Measurements from ENCODE around the gene ASXL1.
A peak's percentile ranks its signal among the peaks of the same experiment; 100 is the strongest.

The ASXL1 gene

DNA sequence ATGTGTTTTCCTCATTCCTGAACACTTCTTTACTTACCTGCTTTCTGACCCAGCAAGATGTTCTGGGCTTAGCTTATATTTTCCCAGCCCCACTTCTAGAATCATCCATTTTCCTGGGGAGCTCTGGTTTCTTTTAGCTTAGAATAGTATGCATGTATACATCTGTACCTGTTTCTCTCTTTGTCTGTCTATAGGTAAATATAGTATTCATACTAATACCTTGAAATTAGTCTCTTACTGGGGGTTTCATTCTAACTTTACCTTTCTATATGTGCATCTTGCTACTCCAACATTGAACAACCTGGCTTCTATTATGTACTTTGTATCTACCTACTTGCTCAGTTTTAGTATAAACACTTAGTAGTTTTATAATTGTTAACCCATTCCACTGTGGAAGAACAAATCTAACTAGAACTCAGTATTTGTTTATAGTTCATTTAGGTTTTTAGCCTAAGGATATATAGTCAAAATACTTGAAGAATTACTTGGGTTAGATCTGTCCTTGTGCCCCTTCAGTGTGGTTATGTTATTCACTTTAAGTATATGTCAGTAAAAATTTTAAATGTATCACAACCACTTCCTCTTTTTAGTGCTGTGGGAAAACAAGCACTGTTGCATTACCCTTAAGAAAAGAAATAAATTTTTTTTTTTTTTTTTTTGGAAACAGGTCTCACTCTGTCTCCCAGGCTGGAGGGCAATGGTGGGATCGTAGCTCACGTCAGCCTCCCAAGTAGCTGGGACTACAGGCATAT, 54.0 kb downstream of the ASXL1 start:
- Histone ChIP-seq H3K27me3 (replicated peaks; ENCODE audit: control insufficient read depth, insufficient read depth, low read length) (no peaks in the 10 kb centered on the region), H3K4me3 (replicated peaks; ENCODE audit: low read depth, low read length) (no peak overlapping the region), H3K36me3 (ENCODE audit: control insufficient read depth, insufficient read depth, low read length) (no peaks in the 10 kb centered on the region; the same call in none of the 2 replicates)
- TF ChIP-seq, protein P1, sequence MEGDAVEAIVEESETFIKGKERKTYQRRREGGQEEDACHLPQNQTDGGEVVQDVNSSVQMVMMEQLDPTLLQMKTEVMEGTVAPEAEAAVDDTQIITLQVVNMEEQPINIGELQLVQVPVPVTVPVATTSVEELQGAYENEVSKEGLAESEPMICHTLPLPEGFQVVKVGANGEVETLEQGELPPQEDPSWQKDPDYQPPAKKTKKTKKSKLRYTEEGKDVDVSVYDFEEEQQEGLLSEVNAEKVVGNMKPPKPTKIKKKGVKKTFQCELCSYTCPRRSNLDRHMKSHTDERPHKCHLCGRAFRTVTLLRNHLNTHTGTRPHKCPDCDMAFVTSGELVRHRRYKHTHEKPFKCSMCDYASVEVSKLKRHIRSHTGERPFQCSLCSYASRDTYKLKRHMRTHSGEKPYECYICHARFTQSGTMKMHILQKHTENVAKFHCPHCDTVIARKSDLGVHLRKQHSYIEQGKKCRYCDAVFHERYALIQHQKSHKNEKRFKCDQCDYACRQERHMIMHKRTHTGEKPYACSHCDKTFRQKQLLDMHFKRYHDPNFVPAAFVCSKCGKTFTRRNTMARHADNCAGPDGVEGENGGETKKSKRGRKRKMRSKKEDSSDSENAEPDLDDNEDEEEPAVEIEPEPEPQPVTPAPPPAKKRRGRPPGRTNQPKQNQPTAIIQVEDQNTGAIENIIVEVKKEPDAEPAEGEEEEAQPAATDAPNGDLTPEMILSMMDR (IDR thresholded peaks at IDR 0.05; ENCODE audit: insufficient read depth, low read length, poor library complexity, severe bottlenecking) = no peak
- DNase-seq (ENCODE audit: extremely low read depth, insufficient read length) = peak; percentile 17

DNA sequence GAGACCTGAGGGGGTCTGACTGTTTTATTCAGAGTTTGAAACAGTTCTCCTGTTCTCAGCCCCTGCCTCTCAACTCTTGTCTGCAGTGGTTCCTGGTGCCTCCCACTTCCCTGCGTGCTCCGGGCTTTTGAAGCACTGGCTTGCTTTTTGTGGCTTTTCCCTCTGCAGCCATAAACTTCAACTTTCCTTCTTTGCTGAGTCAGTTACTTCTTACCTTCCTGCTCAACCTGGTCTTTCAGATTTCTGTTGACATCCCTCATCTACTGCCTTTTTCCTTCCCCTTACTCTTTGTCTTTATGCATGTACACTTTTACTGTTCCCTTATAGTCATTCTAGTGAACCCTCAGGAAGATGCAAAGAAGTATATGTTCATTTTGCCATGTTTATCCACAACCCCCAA, 57.4 kb downstream of the ASXL1 start:
- H3K36me3 ChIP-seq (ENCODE audit: control insufficient read depth, insufficient read depth, low read length) = no peaks in the 10 kb centered on the region; the same call in 1 of the 2 replicates
- DNase-seq (ENCODE audit: extremely low read depth, insufficient read length) = no peak
- TF ChIP-seq, protein P1 (IDR thresholded peaks at IDR 0.05; ENCODE audit: insufficient read depth, low read length, poor library complexity, severe bottlenecking) = no peak
- H3K4me3 ChIP-seq (replicated peaks; ENCODE audit: low read depth, low read length) = no peak overlapping the region
- H3K27me3 ChIP-seq (replicated peaks; ENCODE audit: control insufficient read depth, insufficient read depth, low read length) = no peaks in the 10 kb centered on the region

DNA sequence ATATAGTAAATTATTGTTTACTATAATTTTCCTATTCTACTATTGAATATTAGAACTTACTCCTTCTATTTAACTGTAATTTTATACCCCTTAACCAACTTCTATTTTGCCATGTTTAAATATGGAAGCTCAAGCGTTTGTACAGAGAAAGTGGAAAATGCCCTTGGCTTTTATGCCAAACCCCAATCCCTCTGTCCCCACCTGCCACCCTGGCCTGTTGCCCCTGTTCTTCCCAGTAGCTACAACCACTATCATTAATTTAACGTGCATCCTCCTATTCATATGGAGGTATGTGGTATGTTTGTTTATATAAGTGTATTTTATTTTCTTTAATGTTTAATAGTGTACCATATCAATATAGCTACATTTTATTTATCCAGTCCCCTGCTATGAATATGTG, 58.1 kb downstream of the ASXL1 start:
- DNase-seq (ENCODE audit: extremely low read depth, insufficient read length) = no peak
- TF ChIP-seq, protein P1 (IDR thresholded peaks at IDR 0.05; ENCODE audit: insufficient read depth, low read length, poor library complexity, severe bottlenecking) = no peak
- Histone ChIP-seq H3K36me3 (ENCODE audit: control insufficient read depth, insufficient read depth, low read length) (no peaks in the 10 kb centered on the region; the same call in 1 of the 2 replicates), H3K4me3 (replicated peaks; ENCODE audit: low read depth, low read length) (no peak overlapping the region), H3K27me3 (replicated peaks; ENCODE audit: control insufficient read depth, insufficient read depth, low read length) (no peaks in the 10 kb centered on the region)

DNA sequence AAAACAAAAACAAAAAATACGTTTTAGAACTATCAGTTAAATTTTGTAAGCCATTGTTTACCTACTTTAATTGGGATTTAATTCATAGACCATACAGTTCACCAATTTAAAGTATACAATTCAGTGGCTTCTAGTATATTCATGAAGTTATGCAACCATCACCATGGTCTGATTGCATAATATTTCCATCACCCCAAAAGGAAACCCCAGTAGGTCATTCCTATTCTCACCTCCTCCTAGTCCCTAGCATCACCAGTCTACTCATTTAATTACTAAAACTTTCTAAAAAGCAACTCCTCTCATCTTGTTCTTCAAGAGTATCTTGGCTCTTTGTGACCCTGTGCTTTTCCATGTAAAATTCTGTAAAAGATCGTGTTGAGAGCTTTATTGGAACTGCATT, 60.2 kb downstream of the ASXL1 start:
- H3K4me3 ChIP-seq (replicated peaks; ENCODE audit: low read depth, low read length) = no peak overlapping the region
- no peaks in the 10 kb centered on the region; the same call in 1 of the 2 replicates for H3K36me3 ChIP-seq (ENCODE audit: control insufficient read depth, insufficient read depth, low read length)
- no peak for DNase-seq (ENCODE audit: extremely low read depth, insufficient read length)
- no peaks in the 10 kb centered on the region for H3K27me3 ChIP-seq (replicated peaks; ENCODE audit: control insufficient read depth, insufficient read depth, low read length)
- TF ChIP-seq, protein P1 (IDR thresholded peaks at IDR 0.05; ENCODE audit: insufficient read depth, low read length, poor library complexity, severe bottlenecking) = no peak

DNA sequence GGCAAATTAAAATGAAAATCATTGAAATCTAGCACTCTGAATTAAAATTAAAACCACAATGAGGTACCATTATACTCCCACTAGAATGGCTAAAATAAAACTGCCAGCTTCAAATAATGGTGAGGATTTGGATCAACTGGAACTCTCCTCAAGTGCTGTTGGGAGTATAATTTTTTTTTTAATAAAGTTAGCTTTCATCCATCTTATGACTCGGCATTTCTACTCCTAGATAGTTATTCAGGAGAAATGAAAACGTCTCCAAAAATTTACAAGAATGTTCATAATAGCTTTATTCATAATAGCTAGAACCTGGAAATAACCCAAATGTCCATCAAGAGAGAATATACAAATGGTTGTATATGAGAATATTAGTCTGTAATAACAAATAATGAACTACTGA, 63.2 kb downstream of the ASXL1 start:
- no peak for DNase-seq (ENCODE audit: extremely low read depth, insufficient read length)
- TF ChIP-seq, protein P1 (IDR thresholded peaks at IDR 0.05; ENCODE audit: insufficient read depth, low read length, poor library complexity, severe bottlenecking) = no peak
- Histone ChIP-seq H3K4me3 (replicated peaks; ENCODE audit: low read depth, low read length) (no peak overlapping the region), H3K36me3 (ENCODE audit: control insufficient read depth, insufficient read depth, low read length) (no peaks in the 10 kb centered on the region; the same call in 1 of the 2 replicates), H3K27me3 (replicated peaks; ENCODE audit: control insufficient read depth, insufficient read depth, low read length) (no peaks in the 10 kb centered on the region)
